Left renal cortex interstitium (tissue), 4 donors: ENCODE data around the gene ZFHX3. TPM values are rescaled to one million over a fixed set of nuclear protein-coding genes. Genes with fewer than 3 reads are reported as not detected.

Source experiments
- DNase-seq, 4 donors: peaks; one replicate each; pipeline ENCODE4 v3.0.0-alpha.2; 2013; ENCODE audit warnings: low read depth in 4 of 4, low spot score in 2 of 4, missing footprints in 1 of 4
- polyA plus RNA-seq, 4 donors: library from polyadenylated mRNA; unstranded; fragments of 120-200 nt; gene quantifications; one replicate each; pipeline ENCODE4 v1.2.1, GENCODE V29; 2013; ENCODE audit not compliant: insufficient read length in 4 of 4

Gene ZFHX3
- polyA plus RNA-seq, 4 donors: 15.6 to 25.4 (median 20.6) TPM

- DNase-seq: no peak
These were observed 21.8 kb upstream of the ZFHX3 start for GRCh38 chr16:73069581-73070262.

GRCh38 chr16:73068541-73069401 is 20.8 kb upstream of the ZFHX3 start:
- DNase-seq: no peak

- no peak for DNase-seq
These were observed 20.0 kb upstream of the ZFHX3 start for GRCh38 chr16:73067671-73068540.

GRCh38 chr16:73066927-73067670 is 19.2 kb upstream of the ZFHX3 start:
- no peak for DNase-seq

GRCh38 chr16:73066331-73066926 is 18.5 kb upstream of the ZFHX3 start:
- no peak for DNase-seq

GRCh38 chr16:73065632-73066330 is 17.9 kb upstream of the ZFHX3 start:
- DNase-seq: no peak

GRCh38 chr16:73064994-73065545 is 17.1 kb upstream of the ZFHX3 start:
- no peak for DNase-seq

GRCh38 chr16:73064212-73064993 is 16.5 kb upstream of the ZFHX3 start:
- DNase-seq: no peak

- DNase-seq: no peak
These were observed 15.9 kb upstream of the ZFHX3 start for GRCh38 chr16:73063854-73064211.

GRCh38 chr16:73062743-73063733 is 15.1 kb upstream of the ZFHX3 start:
- no peak for DNase-seq

- no peak for DNase-seq
These were observed 14.2 kb upstream of the ZFHX3 start for GRCh38 chr16:73062001-73062616.

GRCh38 chr16:73060892-73061490 is 13.1 kb upstream of the ZFHX3 start:
- no peak for DNase-seq

- no peak for DNase-seq
These were observed 12.1 kb upstream of the ZFHX3 start for GRCh38 chr16:73059779-73060615.

GRCh38 chr16:73058616-73059409 is 10.9 kb upstream of the ZFHX3 start:
- no peak for DNase-seq

GRCh38 chr16:73058221-73058615 is 10.3 kb upstream of the ZFHX3 start:
- no peak for DNase-seq
